CD14-positive monocyte (primary cell): ENCODE measurements around the gene CUTA. TPM values are rescaled to one million over a fixed set of nuclear protein-coding genes. Genes with fewer than 3 reads are reported as not detected.
"Not testable (repeated sequence)": the region's sequence is repeated elsewhere in the genome, so short reads cannot be mapped to it uniquely, and the experiment has no call there.

ENCODE experiments used
- DNase-seq, 3 donors: peaks; one replicate each; pipeline ENCODE4 v3.0.0-alpha.2; 2011 to 2022
- H2AFZ ChIP-seq: 2 replicates; pipeline ENCODE4 v1.6.0; 2012; ENCODE audit warnings: mild to moderate bottlenecking, low read depth, low read length, inconsistent platforms; ENCODE audit not compliant: insufficient read depth, poor library complexity, severe bottlenecking
- H3K27ac ChIP-seq, 2 donors: 1 replicate in 1 of 2; 2 replicates in 1 of 2; pipeline ENCODE4 v1.5.1; 2012 to 2013; ENCODE audit warnings: low read length in 2 of 2, control low read depth in 1 of 2, inconsistent platforms in 1 of 2, low read depth in 1 of 2, mild to moderate bottlenecking in 1 of 2
- H3K27me3 ChIP-seq, 2 donors: one replicate each; pipeline versions ENCODE4 v1.6.0 to v1.6.1; 2011 to 2013; ENCODE audit warnings: low read length in 2 of 2; ENCODE audit not compliant: control insufficient read depth in 2 of 2, insufficient read depth in 2 of 2
- H3K36me3 ChIP-seq, 2 donors: replicated peaks in 1 of 2; 1 replicate in 1 of 2; 2 replicates in 1 of 2; pipeline versions ENCODE4 v1.5.1 to v1.6.1; 2012 to 2013; ENCODE audit warnings: low read length in 2 of 2, control low read depth in 1 of 2, inconsistent platforms in 1 of 2, mild to moderate bottlenecking in 1 of 2; ENCODE audit not compliant: insufficient read depth in 2 of 2, control insufficient read depth in 1 of 2
- H3K4me1 ChIP-seq, 2 donors: 1 replicate in 1 of 2; 2 replicates in 1 of 2; pipeline versions ENCODE4 v1.5.1 to v1.6.1; 2012 to 2013; ENCODE audit warnings: low read length in 2 of 2, control low read depth in 1 of 2, inconsistent platforms in 1 of 2, mild to moderate bottlenecking in 1 of 2, moderate library complexity in 1 of 2; ENCODE audit not compliant: insufficient read depth in 2 of 2, control insufficient read depth in 1 of 2
- H3K4me2 ChIP-seq: replicated peaks from 2 replicates; pipeline ENCODE3; 2012; ENCODE audit warnings: low read length, moderate library complexity, mild to moderate bottlenecking; ENCODE audit not compliant: poor library complexity, severe bottlenecking; ENCODE audit errors: extremely low read depth
- H3K4me3 ChIP-seq, 3 experiments: fragments of 200-600 bp in 1 of 3; sonication (generic) in 1 of 3; replicated peaks in 1 of 3; 1 replicate in 2 of 3; 2 replicates in 1 of 3; pipeline ENCODE4 v1.5.1; 2011 to 2013; ENCODE audit warnings: low read length in 3 of 3, mild to moderate bottlenecking in 3 of 3, control low read depth in 2 of 3, low read depth in 2 of 3, inconsistent platforms in 1 of 3, moderate library complexity in 1 of 3
- H3K79me2 ChIP-seq: 2 replicates; pipeline ENCODE4 v1.6.0; 2012; ENCODE audit warnings: mild to moderate bottlenecking, control low read depth, inconsistent platforms, low read length, moderate library complexity; ENCODE audit not compliant: insufficient read depth
- H3K9ac ChIP-seq: 2 replicates; pipeline ENCODE4 v1.6.0; 2017; ENCODE audit warnings: low read length, mild to moderate bottlenecking; ENCODE audit not compliant: insufficient read depth, poor library complexity, severe bottlenecking
- H3K9me3 ChIP-seq, 2 donors: replicated peaks in 1 of 2; 1 replicate in 1 of 2; 2 replicates in 1 of 2; pipeline versions ENCODE4 v1.5.1 to v1.6.1; 2012 to 2013; ENCODE audit warnings: low read length in 2 of 2, control low read depth in 1 of 2; ENCODE audit not compliant: control insufficient read depth in 1 of 2, insufficient read depth in 1 of 2
- H4K20me1 ChIP-seq: 2 replicates; pipeline ENCODE4 v1.6.0; 2012; ENCODE audit warnings: mild to moderate bottlenecking, low read length, control low read depth, moderate library complexity; ENCODE audit not compliant: insufficient read depth
- H3K27ac Mint-ChIP-seq, 7 donors: one replicate each; pipeline ENCODE4 v1.8.0; 2020; ENCODE audit warnings: mild to moderate bottlenecking in 7 of 7, mixed read lengths in 7 of 7, moderate library complexity in 6 of 7, inconsistent platforms in 2 of 7
- H3K27me3 Mint-ChIP-seq, 3 donors: one replicate each; pipeline ENCODE4 v1.8.0; 2021 to 2022; ENCODE audit warnings: low read depth in 3 of 3, mild to moderate bottlenecking in 3 of 3, mixed read lengths in 3 of 3, moderate library complexity in 3 of 3, inconsistent platforms in 1 of 3
- H3K36me3 Mint-ChIP-seq, 2 donors: one replicate each; pipeline ENCODE4 v1.8.0; 2020; ENCODE audit warnings: mixed read lengths in 2 of 2, inconsistent platforms in 1 of 2, mild to moderate bottlenecking in 1 of 2
- H3K4me1 Mint-ChIP-seq: one replicate; pipeline ENCODE4 v1.8.0; 2020; ENCODE audit warnings: mild to moderate bottlenecking, mixed read lengths
- H3K4me3 Mint-ChIP-seq, 2 donors: one replicate each; pipeline ENCODE4 v1.8.0; 2020; ENCODE audit warnings: mild to moderate bottlenecking in 2 of 2, mixed read lengths in 2 of 2, moderate library complexity in 1 of 2
- H3K9me3 Mint-ChIP-seq, 7 donors: one replicate each; pipeline ENCODE4 v1.8.0; 2020 to 2022; ENCODE audit warnings: mixed read lengths in 7 of 7, mild to moderate bottlenecking in 6 of 7, moderate library complexity in 6 of 7, inconsistent platforms in 2 of 7
- WGBS: methylation state at CpG from one replicate; pipeline ENCODE4 v1.1.5; 2013; ENCODE audit warnings: missing lambda C conversion rate; ENCODE audit not compliant: insufficient coverage; 5-methylcytosine and 5-hydroxymethylcytosine counted together
- intact Hi-C, 2 donors: fragments of 100-400 bp; cut with micrococcal nuclease; formaldehyde crosslinking; loops; one replicate each; pipeline versions ENCODE4 v1.15.0 to v1.15.1; 2023
- polyA plus RNA-seq, 3 donors: library from polyadenylated mRNA; depleted of rRNA in 1 of 3; unstranded in 2 of 3; stranded (reverse) in 1 of 3; fragments of 300-500 nt in 2 of 3; fragments of >200 nt in 1 of 3; fragmentation: Illumina TruSeq in 2 of 3; gene quantifications; 1 replicate in 2 of 3; 2 replicates in 1 of 3; pipeline ENCODE4 v1.2.3, GENCODE V29; 2012 to 2021
- TF ChIP-seq, protein P1 (sequence below): fragments of 200-600 bp; IDR thresholded peaks from one replicate; pipeline ENCODE4 v1.8.0; 2022; ENCODE audit warnings: antibody characterized with exemption, mild to moderate bottlenecking

CUTA gene
- polyA plus RNA-seq, 3 donors: 137 to 160 (median 153) TPM

DNA sequence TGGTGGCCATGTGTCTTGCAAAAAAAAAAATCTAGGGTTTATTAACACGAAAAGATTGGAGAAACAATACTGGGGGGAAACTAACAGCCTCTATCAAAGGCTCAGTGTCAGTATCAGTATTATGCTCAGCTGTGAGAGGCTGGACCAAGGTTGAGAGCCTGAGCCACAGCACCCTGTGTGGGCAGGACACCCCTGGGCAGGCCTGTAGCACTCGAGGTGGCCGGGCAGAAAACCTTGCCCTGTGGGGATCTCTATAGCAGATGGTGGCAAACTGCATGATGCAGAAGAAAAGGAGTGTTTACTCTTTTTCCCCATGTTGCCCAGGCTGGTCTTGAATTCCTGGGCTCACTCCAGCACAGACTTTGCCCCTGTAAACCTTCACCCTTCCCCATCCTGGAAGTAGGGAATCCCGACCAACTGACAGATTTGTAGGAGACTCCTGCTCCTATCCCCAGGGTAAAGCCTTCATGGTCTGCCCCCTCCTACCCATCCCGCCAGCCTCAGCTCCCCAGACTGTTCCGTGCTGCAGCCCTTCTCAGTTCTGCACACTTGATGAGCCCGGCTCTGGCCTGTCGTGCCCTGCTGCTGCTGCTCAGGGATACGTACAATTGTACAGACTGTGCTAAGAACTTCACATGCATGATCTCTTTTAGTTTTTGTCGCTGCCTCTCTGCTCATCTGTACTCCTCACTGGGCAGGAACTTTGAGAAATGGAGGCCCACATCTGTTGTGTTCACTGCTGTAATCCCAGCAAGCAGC is 34.3 kb downstream of the CUTA start:
- Histone ChIP-seq H3K4me2 (no peak overlapping the region), H2AFZ (no peak overlapping the region), H3K4me1 (no peaks in the 10 kb centered on the region), H3K4me3 (no peak overlapping the region), H3K79me2 (no peaks in the 10 kb centered on the region), H3K27me3 (no peaks in the 10 kb centered on the region), H3K36me3 (no peaks in the 10 kb centered on the region), H4K20me1 (no peaks in the 10 kb centered on the region), H3K27ac (no peak overlapping the region), H3K9ac (no peak overlapping the region), H3K9me3 (no peaks in the 10 kb centered on the region)
- DNase-seq: no peak
- Mint-ChIP-seq H3K36me3 (no peaks in the 10 kb centered on the region), H3K9me3 (no peaks in the 10 kb centered on the region), H3K27ac (peak overlapping the region in 1 of 7 donors; percentile 12), H3K4me3 (no peak overlapping the region), H3K27me3 (peaks cover 2% of the 10 kb centered on the region in 3 donors), H3K4me1 (no peaks in the 10 kb centered on the region)
- intact Hi-C loops: no loop called here
- 92% methylated on average over 7 of the region's 10 CpGs for WGBS
- TF ChIP-seq, protein P1, sequence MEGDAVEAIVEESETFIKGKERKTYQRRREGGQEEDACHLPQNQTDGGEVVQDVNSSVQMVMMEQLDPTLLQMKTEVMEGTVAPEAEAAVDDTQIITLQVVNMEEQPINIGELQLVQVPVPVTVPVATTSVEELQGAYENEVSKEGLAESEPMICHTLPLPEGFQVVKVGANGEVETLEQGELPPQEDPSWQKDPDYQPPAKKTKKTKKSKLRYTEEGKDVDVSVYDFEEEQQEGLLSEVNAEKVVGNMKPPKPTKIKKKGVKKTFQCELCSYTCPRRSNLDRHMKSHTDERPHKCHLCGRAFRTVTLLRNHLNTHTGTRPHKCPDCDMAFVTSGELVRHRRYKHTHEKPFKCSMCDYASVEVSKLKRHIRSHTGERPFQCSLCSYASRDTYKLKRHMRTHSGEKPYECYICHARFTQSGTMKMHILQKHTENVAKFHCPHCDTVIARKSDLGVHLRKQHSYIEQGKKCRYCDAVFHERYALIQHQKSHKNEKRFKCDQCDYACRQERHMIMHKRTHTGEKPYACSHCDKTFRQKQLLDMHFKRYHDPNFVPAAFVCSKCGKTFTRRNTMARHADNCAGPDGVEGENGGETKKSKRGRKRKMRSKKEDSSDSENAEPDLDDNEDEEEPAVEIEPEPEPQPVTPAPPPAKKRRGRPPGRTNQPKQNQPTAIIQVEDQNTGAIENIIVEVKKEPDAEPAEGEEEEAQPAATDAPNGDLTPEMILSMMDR: no peak

DNA sequence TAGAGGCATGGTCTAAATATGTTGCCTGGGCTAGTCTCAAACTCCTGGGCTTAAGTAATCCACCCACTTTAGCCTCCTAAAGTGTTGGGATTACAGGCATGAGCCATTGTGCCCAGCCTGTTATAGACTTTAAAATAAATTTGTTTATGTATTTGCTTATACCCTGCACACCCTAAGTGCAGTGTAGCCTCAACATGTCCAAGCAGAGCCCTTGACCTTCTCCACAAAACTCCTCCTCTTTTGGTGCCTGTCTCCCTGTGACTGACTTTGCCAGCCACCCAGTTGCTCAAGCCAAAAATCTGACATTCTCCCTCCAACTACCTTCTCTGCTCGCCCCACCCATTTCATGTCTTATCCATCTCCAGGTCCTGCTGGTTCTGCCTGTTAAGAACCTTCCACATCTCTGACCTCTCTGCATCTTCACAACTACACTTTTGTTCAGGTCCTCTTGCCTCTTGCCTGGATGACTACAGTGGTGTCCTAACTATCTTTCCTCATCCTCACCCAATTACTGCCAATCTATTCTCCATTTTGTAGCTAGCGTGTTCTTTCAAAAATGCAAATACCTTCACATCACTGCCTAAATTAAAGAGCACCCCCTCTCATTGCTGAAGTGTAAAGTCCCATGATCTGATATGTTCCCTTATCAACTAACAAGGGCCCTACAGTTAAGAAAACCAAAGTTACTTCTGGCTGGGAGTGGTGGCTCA is 37.5 kb downstream of the CUTA start:
- H3K9me3 Mint-ChIP-seq: no peaks in the 10 kb centered on the region
- H3K27me3 ChIP-seq: no peaks in the 10 kb centered on the region
- peaks cover 14 to 21% of the 10 kb centered on the region in 2 donors for H3K4me1 ChIP-seq
- H3K36me3 ChIP-seq: no peaks in the 10 kb centered on the region
- no peak overlapping the region for H3K4me3 Mint-ChIP-seq
- H3K9ac ChIP-seq: no peak overlapping the region
- H3K9me3 ChIP-seq: no peaks in the 10 kb centered on the region
- 78% methylated on average over 2 of the region's 2 CpGs for WGBS
- no peak for DNase-seq
- H2AFZ ChIP-seq: peak overlapping the region; percentile 46
- no peak overlapping the region for H3K27ac Mint-ChIP-seq
- no peak overlapping the region for H3K27ac ChIP-seq
- TF ChIP-seq, protein P1: no peak
- H3K27me3 Mint-ChIP-seq: peaks cover 2% of the 10 kb centered on the region in 3 donors
- peaks cover 15% of the 10 kb centered on the region for H3K4me1 Mint-ChIP-seq
- no peaks in the 10 kb centered on the region for H3K79me2 ChIP-seq
- intact Hi-C loops: no loop called here
- H3K4me3 ChIP-seq: no peak overlapping the region
- H3K4me2 ChIP-seq: no peak overlapping the region
- no peaks in the 10 kb centered on the region for H3K36me3 Mint-ChIP-seq
- H4K20me1 ChIP-seq: no peaks in the 10 kb centered on the region

DNA sequence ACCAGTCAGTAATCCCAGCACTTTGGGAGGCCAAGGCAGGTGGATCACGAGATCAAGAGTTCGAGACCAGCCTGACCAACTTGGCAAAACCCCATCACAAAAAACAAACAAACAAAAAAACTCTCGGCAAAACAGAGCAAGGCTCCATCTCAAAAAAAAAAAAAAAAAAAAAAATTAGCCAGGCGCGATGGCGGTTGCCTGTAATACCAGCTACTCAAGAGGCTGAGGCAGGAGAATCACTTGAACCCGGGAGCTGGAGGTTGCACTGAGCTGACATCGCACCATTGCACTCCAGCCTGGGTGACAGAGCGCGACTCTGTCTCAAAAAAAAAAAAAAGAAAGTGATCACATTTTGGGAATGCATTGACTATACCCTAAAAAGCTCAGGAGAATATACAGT is 38.7 kb downstream of the CUTA start:
- H3K36me3 Mint-ChIP-seq, intact Hi-C loops, H3K36me3 ChIP-seq, H3K27me3 ChIP-seq, H3K4me3 Mint-ChIP-seq, H3K4me3 ChIP-seq, DNase-seq, H3K9ac ChIP-seq, H3K9me3 ChIP-seq, H3K79me2 ChIP-seq, H3K9me3 Mint-ChIP-seq, H3K27ac ChIP-seq, H2AFZ ChIP-seq, H3K4me2 ChIP-seq, H4K20me1 ChIP-seq, H3K27me3 Mint-ChIP-seq: not testable (repeated sequence)
- peaks cover 26 to 33% of the 10 kb centered on the region in 2 donors for H3K4me1 ChIP-seq
- 92% methylated on average over 7 of the region's 10 CpGs for WGBS
- peaks cover 28% of the 10 kb centered on the region for H3K4me1 Mint-ChIP-seq
- H3K27ac Mint-ChIP-seq: peak overlapping the region in 1 of 7 donors; percentile 15
